ENCODE results near the gene GBGT1.

The GBGT1 gene

DNA sequence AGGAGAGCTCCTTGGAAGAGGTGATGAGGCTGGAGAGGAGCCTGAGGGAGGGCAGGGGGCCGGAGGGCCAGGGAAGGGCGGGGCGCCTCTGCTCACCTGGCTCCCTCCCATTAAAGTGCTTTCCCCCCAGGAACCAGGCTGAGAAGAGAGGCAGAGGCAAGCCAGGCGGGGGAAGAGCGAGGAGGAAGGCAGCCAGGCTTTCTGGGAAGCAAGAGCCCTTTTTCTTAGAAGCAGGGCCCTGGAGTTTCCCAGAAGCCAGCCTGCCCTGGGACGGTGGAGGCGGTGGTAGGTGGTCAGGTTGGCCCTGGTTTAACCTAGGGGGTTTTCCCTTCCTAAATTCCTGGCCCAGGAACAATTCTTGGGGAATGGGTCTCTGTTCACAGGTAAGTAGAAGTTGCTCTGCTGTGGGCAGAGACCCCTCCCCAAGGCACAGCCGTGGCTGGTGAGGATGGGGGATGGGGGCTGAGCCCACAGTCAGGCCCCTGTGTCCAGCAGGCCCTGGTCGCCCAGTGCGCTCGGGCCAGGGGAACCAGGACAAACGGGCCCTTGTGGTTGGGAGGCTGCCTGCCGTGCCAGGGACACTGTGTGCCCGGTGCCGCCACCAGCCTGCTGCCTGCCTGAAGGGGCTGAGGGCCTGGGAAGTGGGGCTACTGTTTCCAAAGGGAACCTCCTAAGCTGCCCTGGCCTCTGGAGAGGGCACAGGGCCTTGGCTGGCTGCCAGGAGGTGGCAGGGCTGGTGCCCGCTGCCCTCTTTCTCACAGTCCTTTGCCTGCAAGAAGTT is 26.1 kb downstream of the GBGT1 start:
- TF ChIP-seq POLR2AphosphoS5 (IDR thresholded peaks at IDR 0.05; ENCODE audit: low read depth, low read length) (no peak), TAF1 (IDR thresholded peaks at IDR 0.05; ENCODE audit: borderline replicate concordance, low read depth, low read length) (no peak), POLR2A (IDR thresholded peaks at IDR 0.05; ENCODE audit: low read depth, low read length) (no peak)
- DNase-seq (ENCODE audit: insufficient read length): no peak
- no peak for FAIRE-seq

GRCh38 chr9:133135146-133135745 is 28.5 kb downstream of the GBGT1 start:
- no peak for DNase-seq (ENCODE audit: insufficient read length)
- no peak for TF ChIP-seq TAF1 (IDR thresholded peaks at IDR 0.05; ENCODE audit: borderline replicate concordance, low read depth, low read length)
- no peak for TF ChIP-seq POLR2AphosphoS5 (IDR thresholded peaks at IDR 0.05; ENCODE audit: low read depth, low read length)
- TF ChIP-seq POLR2A (IDR thresholded peaks at IDR 0.05; ENCODE audit: low read depth, low read length): no peak
- FAIRE-seq: no peak

DNA sequence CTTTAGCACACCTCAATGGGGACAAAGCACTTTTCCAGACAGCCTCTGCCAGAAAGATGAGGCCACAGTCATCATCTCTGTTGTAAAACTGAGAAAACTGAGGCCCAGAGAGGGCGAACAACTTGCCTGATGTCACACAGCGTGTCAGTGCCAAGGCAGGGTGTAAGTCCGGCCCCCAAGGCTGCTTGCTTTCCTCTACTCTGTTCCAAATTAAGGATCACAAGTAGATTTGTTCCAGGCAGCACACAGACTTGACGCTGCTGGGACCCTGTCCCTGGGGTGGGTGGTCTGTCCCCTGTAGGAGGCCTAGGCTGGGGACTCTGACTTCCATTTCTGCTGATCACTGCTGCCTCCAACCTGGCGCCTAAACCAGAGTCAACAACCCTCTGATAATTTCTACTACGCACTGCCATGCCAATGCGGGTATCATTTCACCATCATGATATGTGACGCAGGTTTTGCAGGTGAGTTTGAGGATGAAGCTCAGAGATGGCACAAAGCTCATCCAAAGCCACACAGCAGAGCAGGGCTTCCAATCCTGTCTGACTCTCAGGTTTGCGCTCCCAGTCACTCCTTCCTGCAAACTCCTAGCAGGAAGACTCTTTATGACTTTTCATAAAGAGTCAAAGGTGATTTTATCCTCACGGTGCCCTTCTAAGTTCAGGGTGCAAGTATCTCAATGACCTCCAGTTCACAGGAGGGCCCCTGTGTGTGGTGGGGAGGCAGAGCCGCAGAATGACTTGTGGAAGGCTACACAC is 29.1 kb downstream of the GBGT1 start:
- FAIRE-seq (no peak), DNase-seq (ENCODE audit: insufficient read length) (no peak)
- no peak for TF ChIP-seq POLR2A (IDR thresholded peaks at IDR 0.05; ENCODE audit: low read depth, low read length)
- TF ChIP-seq POLR2AphosphoS5 (IDR thresholded peaks at IDR 0.05; ENCODE audit: low read depth, low read length): no peak
- TF ChIP-seq TAF1 (IDR thresholded peaks at IDR 0.05; ENCODE audit: borderline replicate concordance, low read depth, low read length): no peak

DNA sequence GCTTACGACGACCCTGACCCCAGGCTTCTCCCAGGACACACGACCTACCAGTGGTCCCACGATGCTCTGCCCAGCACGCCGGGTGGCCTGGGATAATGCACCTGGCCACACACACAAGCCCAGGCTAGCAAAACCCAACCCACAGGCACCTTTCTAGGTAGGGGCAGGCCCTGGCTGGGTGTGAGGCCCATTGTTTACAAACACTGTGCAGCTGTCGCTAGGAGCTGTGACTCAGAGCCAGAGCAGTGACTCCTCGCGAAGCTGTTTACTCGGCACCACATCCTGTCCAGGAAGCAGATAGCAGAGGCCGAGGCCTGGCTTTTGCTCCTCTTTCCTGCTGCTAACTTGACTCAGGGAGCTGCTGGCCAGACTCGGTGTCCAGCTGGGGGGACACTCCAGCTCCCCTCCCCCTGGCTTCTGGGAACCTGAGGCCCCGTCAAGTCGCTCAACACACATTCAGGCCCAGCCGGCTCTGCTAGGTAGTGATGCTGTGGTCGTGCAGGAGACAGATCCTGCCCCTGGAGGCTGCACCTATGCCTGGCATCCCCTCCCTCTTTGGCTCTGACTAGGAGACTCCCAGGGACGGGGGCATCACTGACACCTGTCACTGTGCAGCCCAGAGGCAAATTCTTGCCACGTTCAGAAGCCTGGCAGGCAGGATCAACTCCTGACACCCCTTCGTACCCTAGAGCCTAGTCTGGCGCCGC is 29.9 kb downstream of the GBGT1 start:
- DNase-seq (ENCODE audit: insufficient read length): peak; percentile 97
- peak; percentile 71; the same call in 1 of the 2 replicates for TF ChIP-seq POLR2AphosphoS5 (IDR thresholded peaks at IDR 0.05; ENCODE audit: low read depth, low read length)
- TF ChIP-seq POLR2A (IDR thresholded peaks at IDR 0.05; ENCODE audit: low read depth, low read length): peak; percentile 57
- peak; percentile 23; the same call in 1 of the 2 replicates for TF ChIP-seq TAF1 (IDR thresholded peaks at IDR 0.05; ENCODE audit: borderline replicate concordance, low read depth, low read length)
- peak; percentile 92 for FAIRE-seq

DNA sequence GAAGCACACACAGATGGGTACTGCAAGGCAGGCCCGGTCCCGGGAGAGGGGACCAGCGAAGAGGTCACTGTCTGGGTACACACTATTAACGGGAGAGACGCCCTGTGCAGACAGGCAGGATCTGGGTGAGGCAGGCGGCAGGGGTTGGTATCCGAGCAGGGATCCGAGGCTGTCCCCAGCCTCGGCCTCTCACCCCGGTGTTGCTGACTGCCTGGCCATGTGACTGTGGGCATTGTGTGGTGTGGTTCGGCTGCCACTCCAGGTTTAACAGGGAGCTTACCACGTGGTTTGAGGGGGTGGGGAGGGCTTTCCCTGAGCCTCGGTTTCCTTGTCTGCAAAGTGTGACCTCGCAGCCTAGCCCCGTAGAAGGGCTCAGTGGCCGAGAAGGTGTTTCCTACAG is 31.5 kb downstream of the GBGT1 start:
- TF ChIP-seq POLR2A (IDR thresholded peaks at IDR 0.05; ENCODE audit: low read depth, low read length) (no peak), POLR2AphosphoS5 (IDR thresholded peaks at IDR 0.05; ENCODE audit: low read depth, low read length) (no peak), TAF1 (IDR thresholded peaks at IDR 0.05; ENCODE audit: borderline replicate concordance, low read depth, low read length) (no peak)
- FAIRE-seq (no peak), DNase-seq (ENCODE audit: insufficient read length) (no peak)

DNA sequence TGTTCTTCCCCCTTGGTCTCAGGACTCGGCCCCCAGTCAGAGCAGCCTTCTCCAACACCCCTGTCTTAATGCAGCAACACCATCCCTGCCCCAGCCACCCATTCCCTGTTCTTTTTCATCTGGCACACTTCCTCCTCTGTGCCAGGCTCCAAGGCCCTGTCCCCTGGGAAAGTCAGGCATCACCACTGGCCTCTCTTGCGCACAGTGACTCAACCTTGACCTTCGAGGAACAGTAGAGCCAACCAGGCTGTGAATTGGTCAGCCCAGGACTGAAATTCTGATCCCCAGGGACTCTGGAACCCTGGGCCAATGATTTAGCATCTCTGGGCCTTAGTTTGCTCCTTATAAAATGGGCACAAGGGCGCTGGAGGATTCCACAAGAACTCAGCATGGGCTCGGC is 32.2 kb downstream of the GBGT1 start:
- TF ChIP-seq POLR2AphosphoS5 (IDR thresholded peaks at IDR 0.05; ENCODE audit: low read depth, low read length) (no peak; the same call in 1 of the 2 replicates), POLR2A (IDR thresholded peaks at IDR 0.05; ENCODE audit: low read depth, low read length) (no peak), TAF1 (IDR thresholded peaks at IDR 0.05; ENCODE audit: borderline replicate concordance, low read depth, low read length) (no peak)
- DNase-seq (ENCODE audit: insufficient read length) (no peak), FAIRE-seq (peak; percentile 57)

GRCh38 chr9:133130685-133131244 is 32.9 kb downstream of the GBGT1 start:
- FAIRE-seq (peak; percentile 85), DNase-seq (ENCODE audit: insufficient read length) (peak; percentile 87)
- no peak for TF ChIP-seq POLR2A (IDR thresholded peaks at IDR 0.05; ENCODE audit: low read depth, low read length)
- 0 out of 2 replicates have a peak, but pooled peaks have one; percentile 17 for TF ChIP-seq POLR2AphosphoS5 (IDR thresholded peaks at IDR 0.05; ENCODE audit: low read depth, low read length)

DNA sequence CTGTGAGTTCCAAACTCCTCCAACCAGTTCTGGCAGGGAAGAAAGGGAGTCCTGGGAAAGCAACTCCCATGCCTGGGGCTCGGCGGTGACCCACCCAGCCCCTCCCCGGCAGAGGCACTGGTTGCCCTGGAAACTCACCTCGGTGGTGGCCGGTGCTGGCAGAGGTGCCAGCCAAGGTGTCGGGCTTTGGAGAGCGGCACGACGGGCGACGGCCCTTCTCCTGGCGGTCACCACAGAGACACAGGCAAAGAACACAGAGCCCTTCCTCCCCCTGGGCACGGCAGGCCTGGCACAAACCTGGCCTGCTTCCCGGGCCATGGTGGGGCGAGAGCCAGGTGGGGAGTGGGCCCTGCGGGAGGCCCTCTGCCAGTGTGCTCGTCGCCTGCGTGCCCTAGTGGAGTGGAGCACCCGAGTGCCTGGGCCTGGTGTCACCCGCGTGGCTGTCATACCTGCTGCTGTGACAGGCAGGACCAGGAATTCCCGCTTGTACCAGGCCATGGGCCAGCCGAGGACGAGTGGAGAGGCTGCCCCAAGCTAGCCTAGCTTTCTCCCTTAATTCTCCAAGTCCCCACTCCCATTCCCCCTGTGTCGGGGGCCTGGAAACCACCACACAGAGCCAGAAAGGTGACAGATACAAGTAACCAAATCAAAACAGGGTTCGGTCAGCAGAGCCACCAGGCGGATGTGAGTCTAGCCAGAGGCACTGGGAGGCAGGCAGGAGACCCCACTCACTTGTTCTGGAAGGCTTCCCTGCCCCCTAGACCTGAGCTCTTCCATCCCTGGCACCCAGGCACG is 34.5 kb downstream of the GBGT1 start:
- TF ChIP-seq TAF1 (IDR thresholded peaks at IDR 0.05; ENCODE audit: borderline replicate concordance, low read depth, low read length) (no peak), POLR2AphosphoS5 (IDR thresholded peaks at IDR 0.05; ENCODE audit: low read depth, low read length) (no peak), POLR2A (IDR thresholded peaks at IDR 0.05; ENCODE audit: low read depth, low read length) (no peak)
- FAIRE-seq: no peak
- no peak for DNase-seq (ENCODE audit: insufficient read length)

GRCh38 chr9:133128152-133128551 is 35.6 kb downstream of the GBGT1 start:
- no peak for FAIRE-seq

GRCh38 chr9:133127340-133127981 is 36.3 kb downstream of the GBGT1 start:
- FAIRE-seq: no peak
- no peak for DNase-seq (ENCODE audit: insufficient read length)
- TF ChIP-seq POLR2AphosphoS5 (IDR thresholded peaks at IDR 0.05; ENCODE audit: low read depth, low read length): no peak
- no peak for TF ChIP-seq POLR2A (IDR thresholded peaks at IDR 0.05; ENCODE audit: low read depth, low read length)
- no peak for TF ChIP-seq TAF1 (IDR thresholded peaks at IDR 0.05; ENCODE audit: borderline replicate concordance, low read depth, low read length)

More at GRCh38 chr9:133128152-133128551, 35.6 kb downstream of the GBGT1 start:
- no peak for DNase-seq (ENCODE audit: insufficient read length)
- TF ChIP-seq POLR2AphosphoS5 (IDR thresholded peaks at IDR 0.05; ENCODE audit: low read depth, low read length): no peak
- TF ChIP-seq POLR2A (IDR thresholded peaks at IDR 0.05; ENCODE audit: low read depth, low read length): no peak
- no peak for TF ChIP-seq TAF1 (IDR thresholded peaks at IDR 0.05; ENCODE audit: borderline replicate concordance, low read depth, low read length)
